Measurements from ENCODE around the gene STPG1.

- TF ChIP-seq CTCF (IDR thresholded peaks at IDR 0.05) (no peak), POLR2AphosphoS5 (IDR thresholded peaks at IDR 0.05) (no peak)
These were observed 81.5 kb downstream of the STPG1 start for GRCh38 chr1:24331961-24332673.

All from breast epithelium (tissue), 3 donors.